ENCODE measurements around the gene ZNF324. TPM values are rescaled to one million over a fixed set of nuclear protein-coding genes. Genes with fewer than 3 reads are reported as not detected.
"Not testable (repeated sequence)": the region's sequence is repeated elsewhere in the genome, so short reads cannot be mapped to it uniquely, and the experiment has no call there.

The ZNF324 gene
- total RNA-seq, 3 donors from 2014 or later (not counting 1 experiment from before 2014, with no cell fraction given): 21.3 to 23.7 (median 23.3) TPM

GRCh38 chr19:58500242-58500641 lies 33.4 kb downstream of the ZNF324 start:
- H3K4me3 Mint-ChIP-seq: no peak overlapping the region
- Histone ChIP-seq H3K4me1 (ENCODE audit: control insufficient read depth, insufficient read depth, low read length) (peaks cover 23% of the 10 kb centered on the region), H3K36me3 (ENCODE audit: control insufficient read depth, insufficient read depth, low read length) (no peaks in the 10 kb centered on the region), H3K4me3 (ENCODE audit: low read length) (no peak overlapping the region), H3K9me3 (ENCODE audit: control insufficient read depth, insufficient read depth, low read length) (peaks cover 6% of the 10 kb centered on the region), H3K27me3 (ENCODE audit: control insufficient read depth, insufficient read depth, low read length) (no peaks in the 10 kb centered on the region), H3K27ac (ENCODE audit: low read length) (peak overlapping the region; percentile 88)
- WGBS (ENCODE audit: insufficient coverage): 96% methylated on average over 14 of the region's 14 CpGs
- H3K4me1 Mint-ChIP-seq: peaks cover 14 to 18% of the 10 kb centered on the region in 2 donors
- ATAC-seq (no peak), DNase-seq (peak in 1 of 2 donors; percentile 25)
- H3K27ac Mint-ChIP-seq: peak overlapping the region; percentile 88 to 97
- intact Hi-C loops (cut with micrococcal nuclease): no loop called here
- H3K9me3 Mint-ChIP-seq: peaks cover 10 to 11% of the 10 kb centered on the region in 2 donors
- H3K27me3 Mint-ChIP-seq (ENCODE audit: low read depth in 2 of 2): no peaks in the 10 kb centered on the region
- TF ChIP-seq CTCF (IDR thresholded peaks at IDR 0.05): no peak
- no peaks in the 10 kb centered on the region for H3K36me3 Mint-ChIP-seq

GRCh38 chr19:58507602-58508223 lies 40.8 kb downstream of the ZNF324 start:
- H3K9me3 Mint-ChIP-seq; H3K36me3 ChIP-seq (ENCODE audit: control insufficient read depth, insufficient read depth, low read length); H3K27ac Mint-ChIP-seq; H3K4me3 Mint-ChIP-seq; H3K27ac ChIP-seq (ENCODE audit: low read length); H3K4me1 ChIP-seq (ENCODE audit: control insufficient read depth, insufficient read depth, low read length); ATAC-seq; H3K36me3 Mint-ChIP-seq; H3K4me1 Mint-ChIP-seq; H3K4me3 ChIP-seq (ENCODE audit: low read length); H3K27me3 Mint-ChIP-seq (ENCODE audit: low read depth in 2 of 2); H3K27me3 ChIP-seq (ENCODE audit: control insufficient read depth, insufficient read depth, low read length); H3K9me3 ChIP-seq (ENCODE audit: control insufficient read depth, insufficient read depth, low read length); intact Hi-C loops (cut with micrococcal nuclease); DNase-seq: not testable (repeated sequence)
- 83% methylated on average over 8 of the region's 8 CpGs for WGBS (ENCODE audit: insufficient coverage)

GRCh38 chr19:58509731-58510083 lies 42.8 kb downstream of the ZNF324 start:
- Histone ChIP-seq H3K36me3 (ENCODE audit: control insufficient read depth, insufficient read depth, low read length) (no peaks in the 10 kb centered on the region), H3K4me1 (ENCODE audit: control insufficient read depth, insufficient read depth, low read length) (peaks cover 16% of the 10 kb centered on the region), H3K27me3 (ENCODE audit: control insufficient read depth, insufficient read depth, low read length) (no peaks in the 10 kb centered on the region), H3K4me3 (ENCODE audit: low read length) (no peak overlapping the region), H3K27ac (ENCODE audit: low read length) (no peak overlapping the region), H3K9me3 (ENCODE audit: control insufficient read depth, insufficient read depth, low read length) (peaks cover 7% of the 10 kb centered on the region)
- Mint-ChIP-seq H3K9me3 (peaks cover 3 to 4% of the 10 kb centered on the region in 2 donors), H3K27ac (no peak overlapping the region), H3K4me1 (peaks cover 0 to 14% of the 10 kb centered on the region in 2 donors), H3K27me3 (ENCODE audit: low read depth in 2 of 2) (no peaks in the 10 kb centered on the region), H3K4me3 (no peak overlapping the region), H3K36me3 (no peaks in the 10 kb centered on the region)
- intact Hi-C loops (cut with micrococcal nuclease): no loop called here
- no peak for ATAC-seq
- DNase-seq: no peak
- WGBS (ENCODE audit: insufficient coverage): 90% methylated on average over 11 of the region's 11 CpGs
- no peak for TF ChIP-seq CTCF (IDR thresholded peaks at IDR 0.05)

DNA sequence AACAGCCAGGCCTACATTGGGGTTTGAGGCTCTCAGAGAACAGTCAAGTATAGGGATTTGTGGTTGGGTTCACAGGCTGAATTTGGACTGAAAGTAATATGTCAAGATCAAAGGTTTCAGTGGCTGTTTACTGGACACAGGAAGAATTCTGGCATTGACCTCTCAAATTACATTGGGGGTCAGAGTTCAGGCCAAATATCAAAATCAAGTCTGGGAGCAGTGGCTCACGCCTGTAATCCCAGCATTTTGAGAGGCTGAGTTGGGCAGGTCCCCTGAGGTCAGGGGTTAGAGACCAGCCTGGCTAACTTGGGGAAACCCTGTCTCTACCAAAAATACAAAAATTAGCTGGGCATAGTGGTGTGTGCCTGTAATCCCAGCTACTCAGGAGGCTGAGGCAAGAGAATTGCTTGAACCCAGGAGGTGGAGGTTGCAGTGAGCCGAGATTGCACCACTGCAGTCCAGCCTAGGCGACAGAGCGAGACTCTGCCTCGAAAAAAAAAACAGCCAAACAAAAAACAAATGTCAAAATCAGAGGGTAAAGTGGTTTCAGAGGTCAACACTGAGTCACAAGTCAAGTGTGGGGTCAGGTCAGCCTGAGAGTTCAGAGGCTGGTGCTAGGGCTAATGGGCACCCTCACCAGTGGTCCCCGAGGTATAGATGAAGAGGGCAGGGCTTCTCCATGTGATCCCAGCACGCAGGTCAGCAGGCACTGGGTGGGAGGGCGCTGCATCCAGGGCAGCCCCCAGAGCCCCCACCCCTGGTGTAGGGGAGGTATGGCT lies 43.4 kb downstream of the ZNF324 start:
- no peak overlapping the region for H3K27ac Mint-ChIP-seq
- WGBS (ENCODE audit: insufficient coverage): 89% methylated on average over 8 of the region's 8 CpGs
- no peak for DNase-seq
- Histone ChIP-seq H3K27me3 (ENCODE audit: control insufficient read depth, insufficient read depth, low read length) (no peaks in the 10 kb centered on the region), H3K36me3 (ENCODE audit: control insufficient read depth, insufficient read depth, low read length) (no peaks in the 10 kb centered on the region), H3K27ac (ENCODE audit: low read length) (no peak overlapping the region), H3K4me1 (ENCODE audit: control insufficient read depth, insufficient read depth, low read length) (peaks cover 18% of the 10 kb centered on the region), H3K9me3 (ENCODE audit: control insufficient read depth, insufficient read depth, low read length) (peaks cover 7% of the 10 kb centered on the region), H3K4me3 (ENCODE audit: low read length) (no peak overlapping the region)
- no peaks in the 10 kb centered on the region for H3K36me3 Mint-ChIP-seq
- H3K9me3 Mint-ChIP-seq: peaks cover 3 to 4% of the 10 kb centered on the region in 2 donors
- intact Hi-C loops (cut with micrococcal nuclease): no loop called here
- no peak for TF ChIP-seq CTCF (IDR thresholded peaks at IDR 0.05)
- no peaks in the 10 kb centered on the region for H3K27me3 Mint-ChIP-seq (ENCODE audit: low read depth in 2 of 2)
- peaks cover 0 to 15% of the 10 kb centered on the region in 2 donors for H3K4me1 Mint-ChIP-seq
- H3K4me3 Mint-ChIP-seq: no peak overlapping the region
- ATAC-seq: no peak
